NCI-H2196 (cell line): Measurements from ENCODE around the gene HIPK2.

Experiments
- DNase-seq: peaks from one replicate; lab custom pipeline; 2025; ENCODE audit not compliant: unreplicated experiment; lab: John Stamatoyannopoulos, UW

HIPK2 gene

DNA sequence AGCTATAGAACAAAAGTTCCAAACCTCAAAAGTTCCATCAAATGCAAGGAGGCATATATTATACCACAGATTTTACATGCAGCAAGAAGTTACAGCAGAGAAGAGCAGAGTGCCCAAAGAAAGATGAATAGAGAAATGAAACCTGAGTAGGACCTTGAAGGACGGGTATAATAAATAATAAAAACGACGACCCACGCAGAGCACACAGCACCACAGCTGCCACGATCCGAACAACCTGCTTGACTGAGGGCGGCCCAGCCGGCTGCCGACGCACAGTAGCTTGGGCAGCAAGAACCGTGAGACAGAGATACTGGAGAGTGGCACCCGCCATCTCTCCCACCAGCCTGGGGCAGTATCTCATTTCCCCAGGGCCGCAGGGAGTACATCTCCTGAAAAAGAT lies 79.0 kb downstream of the HIPK2 start:
- DNase-seq = no peak

DNA sequence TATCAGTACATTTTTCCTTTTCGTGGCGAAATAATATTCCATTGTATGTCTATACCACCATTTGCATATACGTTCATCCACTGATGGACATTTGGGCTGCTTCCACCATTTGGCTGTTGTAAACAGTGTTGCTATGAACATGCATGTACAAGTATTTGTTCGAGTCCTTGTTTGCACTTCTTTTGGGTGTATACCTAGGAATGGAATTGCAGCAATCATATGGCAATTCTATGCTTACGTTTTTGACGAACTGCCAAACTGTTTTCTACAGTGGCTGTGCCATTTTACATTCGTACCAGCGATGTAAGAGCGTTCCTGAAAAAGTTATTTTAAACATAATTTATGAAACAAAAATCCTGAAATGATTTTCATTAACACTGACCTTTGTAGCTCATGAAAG lies 79.5 kb downstream of the HIPK2 start:
- no peak for DNase-seq

GRCh38 chr7:139697056-139697455 lies 80.7 kb downstream of the HIPK2 start:
- DNase-seq = peak; percentile 42

GRCh38 chr7:139696552-139696951 lies 81.2 kb downstream of the HIPK2 start:
- DNase-seq = no peak

- DNase-seq = no peak
Measured at GRCh38 chr7:139695588-139695987, 82.2 kb downstream of the HIPK2 start.

DNA sequence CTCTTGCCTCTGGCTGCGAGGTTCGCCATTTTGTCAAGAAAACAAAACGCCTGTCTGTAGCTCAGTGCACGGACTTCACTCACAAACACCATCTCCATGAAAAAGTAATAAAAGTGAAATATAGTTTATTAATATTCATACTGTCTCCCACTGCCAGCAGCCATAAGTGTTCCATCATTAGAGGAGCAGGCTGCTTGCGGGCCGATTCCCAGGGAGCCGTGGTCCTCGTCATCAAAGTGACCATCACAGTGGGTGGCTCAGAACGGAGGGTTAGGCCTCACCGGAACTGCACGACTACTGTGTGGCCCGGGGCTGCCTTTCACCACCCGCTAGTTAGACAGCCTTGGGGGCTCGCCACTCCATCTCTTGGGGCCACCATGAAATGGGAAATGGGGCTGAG lies 82.7 kb downstream of the HIPK2 start:
- no peak for DNase-seq

- no peak for DNase-seq
Measured at GRCh38 chr7:139694389-139694676, 83.5 kb downstream of the HIPK2 start.

DNA sequence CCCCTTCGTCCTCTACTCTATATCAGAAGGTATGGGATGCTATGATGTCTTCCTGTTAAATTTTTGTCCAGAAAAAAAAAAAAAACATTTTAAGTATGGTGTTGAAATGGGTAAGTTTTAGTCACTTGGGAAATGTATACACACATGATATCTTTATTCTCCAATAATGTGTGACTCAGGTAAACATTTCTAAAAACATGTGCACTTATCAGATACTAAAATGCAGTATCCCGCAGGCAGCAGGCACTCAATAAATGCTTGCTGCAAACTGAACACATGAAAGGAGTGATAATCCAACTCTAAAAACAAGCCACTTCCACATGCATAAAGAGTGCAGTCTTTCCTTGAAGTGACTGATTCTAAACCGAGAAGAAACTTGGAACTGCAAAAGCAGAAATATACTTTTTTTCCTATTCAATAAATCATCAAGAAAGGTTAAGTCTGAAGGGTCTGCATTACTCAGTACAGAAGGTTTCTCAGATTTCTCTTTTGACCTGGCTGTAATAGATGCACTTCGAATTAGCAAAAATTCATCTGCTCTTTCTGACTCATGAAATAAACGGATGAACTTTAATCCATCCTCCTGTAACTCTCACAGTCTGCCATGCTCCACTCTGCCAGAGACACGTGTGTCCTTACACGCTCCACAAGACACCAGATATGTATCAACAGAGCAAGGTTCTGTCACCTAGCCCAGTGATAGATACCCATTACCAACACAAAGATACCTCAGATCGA lies 84.0 kb downstream of the HIPK2 start:
- DNase-seq = no peak

DNA sequence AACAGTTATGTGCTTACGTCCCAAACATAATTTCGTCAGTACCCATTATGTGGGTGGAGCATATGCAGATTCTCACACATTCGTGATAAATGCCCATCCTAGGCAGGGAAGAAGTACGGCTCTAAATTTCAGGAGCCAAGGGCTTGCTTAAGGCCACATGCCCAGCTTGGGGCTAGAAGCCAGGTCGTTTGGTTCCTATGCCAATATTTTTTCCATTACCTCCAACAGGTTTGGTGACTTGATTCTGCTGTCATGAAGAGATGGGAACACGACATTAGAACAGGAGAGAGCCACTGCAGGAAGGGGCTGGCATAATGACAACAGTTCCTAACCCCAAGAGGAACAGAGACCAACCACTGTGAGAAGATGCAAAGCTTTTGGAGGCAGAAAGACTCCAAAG lies 85.1 kb downstream of the HIPK2 start:
- DNase-seq = no peak

DNA sequence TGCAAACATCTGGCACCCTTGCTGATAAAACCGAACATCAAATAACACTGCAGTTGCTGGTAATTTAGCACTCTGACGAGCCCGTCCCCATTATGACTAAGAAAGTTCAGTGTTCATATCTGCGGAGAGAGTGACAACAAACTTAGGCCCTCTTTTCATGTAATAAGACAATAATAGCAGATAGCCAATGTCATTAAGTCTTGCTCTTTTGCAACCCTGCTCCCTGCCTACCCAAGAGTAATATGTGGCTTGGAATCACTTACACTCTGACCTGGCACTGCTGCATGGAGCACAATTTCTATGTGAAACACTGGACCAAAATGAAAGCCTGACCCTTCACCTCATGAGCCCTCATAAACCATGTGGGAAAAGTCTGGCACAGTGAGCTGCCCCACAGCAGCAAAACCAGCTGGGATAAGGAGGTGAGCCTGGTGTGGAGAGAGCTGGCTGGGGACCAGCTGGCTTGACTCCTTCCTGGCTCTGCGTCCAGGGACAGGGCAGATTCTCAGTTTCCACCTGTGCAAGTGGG lies 86.5 kb downstream of the HIPK2 start:
- DNase-seq = peak; percentile 72

DNA sequence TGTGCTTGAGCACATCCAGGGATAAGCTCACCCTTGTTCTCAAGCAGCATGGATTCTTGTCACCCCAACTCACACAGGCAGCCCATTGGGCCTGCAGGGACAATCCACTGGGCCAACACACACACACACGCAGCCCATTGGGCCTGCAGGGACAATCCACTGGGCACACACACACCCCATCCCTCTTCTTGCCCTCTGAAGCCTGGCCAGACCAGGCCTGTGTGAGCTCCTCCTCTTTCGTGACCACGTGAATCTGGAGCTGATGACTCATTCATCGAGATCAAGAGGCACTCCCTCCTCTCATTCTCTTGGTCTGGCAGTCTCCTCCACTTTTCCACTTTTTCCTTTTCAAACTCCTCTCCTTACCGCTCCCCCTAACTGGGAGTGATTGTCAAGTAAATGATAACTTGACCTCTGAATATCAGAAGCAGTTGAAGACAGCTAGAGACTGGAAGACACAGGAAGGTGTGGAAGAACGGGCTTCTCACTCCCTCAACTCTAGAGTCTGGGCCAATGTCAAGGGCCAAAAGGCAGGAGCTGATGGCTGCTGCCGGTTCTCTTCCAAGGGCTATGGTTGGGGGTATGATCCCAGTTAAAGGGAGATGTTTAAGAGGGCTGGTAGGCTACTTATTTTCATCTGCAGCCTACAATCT lies 89.7 kb downstream of the HIPK2 start:
- no peak for DNase-seq

DNA sequence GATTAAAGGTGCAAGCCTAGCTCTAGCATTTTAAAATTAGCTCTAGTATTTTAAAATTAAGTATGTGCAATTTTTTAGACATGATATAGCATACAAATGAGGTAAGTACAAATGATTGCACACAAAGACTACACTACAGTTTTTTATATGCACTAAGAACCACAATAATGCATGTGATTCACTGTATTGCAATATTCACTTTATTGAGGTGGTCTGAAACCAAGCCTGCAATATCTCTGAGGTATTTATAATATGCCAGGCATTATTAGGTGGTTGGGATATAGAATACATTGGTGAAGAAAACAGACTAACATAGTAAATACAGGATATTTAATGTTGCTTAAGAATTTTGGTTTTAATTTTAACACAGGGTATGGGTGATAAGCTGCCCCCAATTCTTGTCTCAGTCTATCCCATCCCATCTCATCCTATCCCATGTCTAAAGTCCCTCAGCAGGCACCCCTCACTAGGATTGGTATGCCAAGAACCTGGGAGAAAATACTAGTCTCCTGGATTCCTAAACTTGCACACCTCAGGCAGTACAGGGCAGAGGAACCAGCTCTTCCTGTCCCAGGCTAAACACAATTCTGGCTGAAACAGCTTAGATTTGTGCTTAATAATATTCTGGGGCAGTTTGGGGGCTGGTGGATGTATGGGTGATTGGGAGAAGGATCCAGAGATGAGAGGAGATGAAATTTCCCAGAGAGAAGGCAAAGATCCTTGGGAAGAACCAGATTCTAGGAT lies 90.4 kb downstream of the HIPK2 start:
- no peak for DNase-seq

DNA sequence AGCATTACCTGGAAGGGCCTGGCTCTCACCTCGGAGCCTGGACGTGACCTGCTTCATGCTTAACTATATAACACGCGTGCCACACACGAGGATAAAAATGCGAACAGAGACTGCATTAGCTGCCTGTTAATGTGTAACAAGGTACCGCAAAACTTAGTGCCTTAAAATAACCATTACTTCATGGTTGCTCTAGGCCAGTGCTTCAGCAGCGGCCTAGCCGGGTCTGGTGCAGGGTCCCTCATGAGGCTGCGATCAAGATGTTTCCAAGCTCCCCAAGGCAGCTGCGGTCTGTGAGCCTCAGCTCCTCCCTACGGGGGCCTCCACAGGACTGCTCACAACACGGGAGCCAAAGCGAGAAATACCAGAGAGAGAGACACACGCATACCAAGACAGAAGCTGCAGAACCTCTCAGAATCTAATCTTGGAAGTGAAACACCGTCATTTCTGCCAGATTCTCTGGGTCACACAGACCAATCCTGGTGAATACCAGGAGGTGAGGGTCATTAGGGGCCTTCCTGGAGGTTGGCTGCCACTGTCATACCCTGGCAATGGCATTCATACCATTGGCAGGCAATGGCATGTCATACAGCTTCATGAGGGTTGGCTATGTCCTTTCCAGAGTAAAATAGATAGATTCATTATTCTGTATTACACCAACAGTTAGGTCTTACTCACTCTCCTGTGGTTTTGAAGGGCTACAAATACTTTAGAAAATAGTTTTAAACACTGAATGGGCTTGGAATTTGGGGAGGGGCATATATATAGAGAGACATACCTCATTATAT lies 94.5 kb downstream of the HIPK2 start:
- no peak for DNase-seq

DNA sequence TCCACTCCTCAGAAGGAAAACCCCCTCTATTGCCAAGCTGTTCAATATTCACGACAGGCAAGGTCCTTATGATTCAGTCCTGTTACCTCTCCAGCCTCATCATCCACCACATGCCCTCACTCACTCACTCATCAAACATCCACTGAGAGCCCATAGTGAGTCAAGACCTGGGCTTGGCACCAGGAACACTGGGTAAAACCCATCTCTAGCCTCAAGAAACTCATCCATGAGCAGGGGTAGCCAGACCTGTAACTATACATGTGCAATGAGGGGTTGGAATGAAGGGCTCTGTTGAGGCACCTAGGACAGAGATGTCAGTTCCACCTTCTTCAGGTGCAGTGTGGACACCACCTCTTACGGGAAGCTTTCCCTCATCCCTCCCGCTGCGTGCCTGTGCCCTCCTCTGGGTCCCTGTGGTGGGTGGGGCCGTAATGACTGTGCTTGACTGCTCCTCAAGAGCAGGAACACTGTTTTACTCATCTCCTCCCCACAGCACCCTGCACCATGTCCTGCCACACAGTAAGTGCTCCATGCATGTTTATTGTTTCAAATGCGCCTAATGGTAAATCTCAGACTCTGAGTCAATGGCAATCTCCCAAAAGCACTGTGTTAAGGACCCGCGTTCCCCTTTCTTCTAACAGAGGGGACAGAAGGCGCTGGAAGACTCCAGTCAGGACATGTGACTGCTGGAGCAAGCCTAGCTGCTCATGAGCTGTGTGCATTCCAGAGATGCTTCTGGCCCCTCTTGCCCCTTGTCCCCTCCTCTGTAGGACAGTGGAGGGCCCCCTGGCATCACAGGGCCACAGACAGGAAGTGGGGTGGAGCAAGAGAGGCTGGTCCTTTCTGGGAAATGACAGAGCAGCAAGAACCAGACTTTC lies 95.4 kb downstream of the HIPK2 start:
- DNase-seq = no peak

GRCh38 chr7:139681812-139682135 lies 96.0 kb downstream of the HIPK2 start:
- DNase-seq = no peak

- DNase-seq = no peak
Measured at GRCh38 chr7:139681463-139681755, 96.4 kb downstream of the HIPK2 start.

- no peak for DNase-seq
Measured at GRCh38 chr7:139680676-139681462, 96.9 kb downstream of the HIPK2 start.

DNA sequence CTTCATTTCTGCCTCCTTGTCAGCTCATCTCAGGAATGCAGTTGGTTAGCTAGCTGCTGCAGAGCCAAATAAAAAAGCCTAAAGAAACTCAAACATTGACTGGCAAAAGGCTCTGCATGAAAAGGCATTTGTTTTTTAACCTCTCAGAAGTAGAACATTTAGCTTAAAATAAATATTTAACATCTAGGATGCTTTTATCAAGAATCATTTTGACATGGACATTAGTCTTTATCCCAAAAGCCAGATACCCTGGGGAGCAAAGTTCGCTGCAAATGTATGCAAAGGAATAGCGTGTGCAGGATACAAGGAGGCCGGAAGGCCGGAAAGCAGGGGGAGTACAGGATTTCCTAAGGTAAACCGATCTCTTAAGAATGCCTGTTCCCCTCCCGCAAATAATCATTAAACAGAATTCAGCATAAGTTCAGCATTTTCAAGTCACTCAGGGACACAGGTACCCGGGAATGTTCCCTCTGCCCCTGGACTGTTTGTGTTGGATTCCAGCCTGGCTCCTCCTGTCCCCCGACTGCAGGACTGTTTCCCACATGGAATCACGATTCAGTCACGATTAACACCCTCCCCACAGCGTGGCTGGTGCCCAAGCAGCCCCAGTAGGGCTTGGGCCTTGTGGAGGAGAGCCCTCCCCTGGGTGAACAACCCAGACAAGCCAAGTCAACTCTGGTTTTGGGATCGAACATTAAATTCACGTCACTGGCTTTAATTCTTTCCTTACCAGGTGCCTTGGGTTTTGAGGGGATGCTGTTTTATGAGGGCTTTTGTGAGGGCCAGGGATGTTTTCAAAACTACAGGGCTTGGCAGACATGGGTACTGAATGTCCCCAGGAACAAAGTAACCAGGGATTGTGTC lies 97.8 kb downstream of the HIPK2 start:
- no peak for DNase-seq

DNA sequence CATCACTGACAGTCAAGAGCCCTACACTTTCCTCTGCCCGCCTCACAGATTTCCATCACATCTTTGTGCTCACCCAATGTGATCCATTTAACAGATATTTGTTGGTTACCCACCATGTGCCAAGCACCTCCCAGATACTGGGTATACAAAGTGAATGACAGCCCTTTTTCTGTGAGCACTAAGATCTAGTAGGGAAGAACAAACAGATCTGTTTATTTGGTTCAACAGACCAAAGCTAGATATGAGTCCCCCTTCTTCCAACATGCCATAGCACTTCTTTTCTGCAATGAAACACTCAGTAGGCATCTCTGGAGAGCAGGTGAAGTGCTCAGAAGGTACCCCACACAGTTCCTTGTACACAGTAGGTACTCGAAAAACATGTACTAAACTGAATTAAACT lies 101.4 kb downstream of the HIPK2 start:
- DNase-seq = no peak
